MCF 10A (cell line): ENCODE data around the gene AFDN. TPM values are rescaled to one million over a fixed set of nuclear protein-coding genes. Genes with fewer than 3 reads are reported as not detected.

Experiments
- BruUV-seq: library from RNA; stranded (reverse); fragments of 400-500 nt; replicated peaks from 2 replicates; lab custom pipeline; 2021; lab: Mats Ljungman, UMichigan
- CTCF ChIA-PET: fragments of 300-600 bp; sonication (Branson Sonifier 250); formaldehyde crosslinking; extraction: SDS; loops from one replicate; lab custom pipeline; 2021; ENCODE audit warnings: antibody characterized with exemption, inconsistent platforms; lab: Yijun Ruan, JAX
- POLR2A ChIA-PET: fragments of 300-600, 350-650 bp; sonication (Branson Sonifier 250); formaldehyde crosslinking; extraction: SDS; loops from one replicate; lab custom pipeline; 2020; ENCODE audit warnings: antibody characterized with exemption, inconsistent platforms; lab: Yijun Ruan, JAX
- DNase-seq: peaks from one replicate; pipeline ENCODE4 v3.0.0-alpha.2; 2018; ENCODE audit not compliant: unreplicated experiment
- H3K27ac Mint-ChIP-seq: one replicate; pipeline ENCODE4 v1.8.0; 2022; ENCODE audit warnings: mild to moderate bottlenecking, low read depth, mixed read lengths; ENCODE audit not compliant: unreplicated experiment
- H3K27me3 Mint-ChIP-seq: one replicate; pipeline ENCODE4 v1.8.0; 2022; ENCODE audit warnings: mixed read lengths; ENCODE audit not compliant: insufficient read depth, unreplicated experiment
- H3K36me3 Mint-ChIP-seq: one replicate; pipeline ENCODE4 v1.8.0; 2022; ENCODE audit warnings: mild to moderate bottlenecking, moderate library complexity, mixed read lengths; ENCODE audit not compliant: insufficient read depth, unreplicated experiment
- H3K4me1 Mint-ChIP-seq: one replicate; pipeline ENCODE4 v1.8.0; 2022; ENCODE audit warnings: mixed read lengths; ENCODE audit not compliant: insufficient read depth, unreplicated experiment
- H3K4me3 Mint-ChIP-seq: one replicate; pipeline ENCODE4 v1.8.0; 2022; ENCODE audit warnings: mild to moderate bottlenecking, moderate library complexity, mixed read lengths; ENCODE audit not compliant: unreplicated experiment
- H3K9me3 Mint-ChIP-seq: one replicate; pipeline ENCODE4 v1.8.0; 2022; ENCODE audit warnings: mixed read lengths; ENCODE audit not compliant: unreplicated experiment
- intact Hi-C: fragments of 100-400 bp; cut with micrococcal nuclease; formaldehyde crosslinking; loops from 2 replicates; pipeline ENCODE4 v1.14.1; 2022
- total RNA-seq: library from RNA; stranded (reverse); gene quantifications from 2 replicates; pipeline ENCODE4 v1.2.3, GENCODE V29; 2022
- TF ChIP-seq, protein P1 (sequence below): fragments of 200-600 bp; IDR thresholded peaks from one replicate; pipeline ENCODE4 v1.8.0; 2022; ENCODE audit warnings: antibody characterized with exemption, mild to moderate bottlenecking; ENCODE audit not compliant: unreplicated experiment

Gene AFDN
- total RNA-seq, 1 experiment from 2014 or later, result 115 TPM

DNA sequence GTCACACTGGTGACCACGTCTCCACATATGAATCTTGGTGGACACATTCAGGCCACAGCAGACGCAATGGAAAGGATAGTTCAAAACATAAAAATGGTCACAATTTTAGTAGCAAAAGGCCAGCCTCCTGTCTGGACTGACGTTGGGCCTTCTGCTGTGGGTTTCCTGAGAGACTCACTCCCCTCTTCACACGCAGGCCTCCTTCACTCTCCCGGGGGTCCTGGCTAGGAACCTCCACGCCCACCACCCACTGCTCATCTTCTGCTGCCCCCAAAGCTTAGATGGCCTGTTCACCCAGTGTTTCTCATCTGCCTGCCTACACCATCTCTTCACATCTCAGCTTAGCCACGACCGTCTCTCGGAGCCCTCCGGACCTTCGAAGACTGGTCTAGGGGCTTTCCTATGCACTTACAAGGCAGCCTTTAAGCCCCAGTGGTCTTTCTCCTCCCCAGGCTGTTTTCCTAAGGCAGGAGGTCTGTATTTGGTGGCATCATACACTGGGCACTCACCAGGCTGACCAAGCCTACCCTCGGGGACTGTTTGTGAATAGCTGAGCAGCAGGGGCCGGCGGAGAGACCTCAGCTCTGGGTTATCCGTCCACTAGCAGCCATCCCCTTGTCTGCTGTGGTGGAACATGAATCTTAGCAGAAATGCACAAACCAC lies 46.6 kb upstream of the AFDN start:
- BruUV-seq, result no TSS peak
- CTCF ChIA-PET, result interaction anchor here (0.5 kb wide), 1 partner anchor 25 kb away, joined by 3 read pairs; no protein-coding TSS in a partner anchor
- POLR2A ChIA-PET, result no interaction called here
- Mint-ChIP-seq H3K4me1 (no peaks in the 10 kb centered on the region), H3K4me3 (no peak overlapping the region), H3K27ac (no peak overlapping the region), H3K36me3 (no peaks in the 10 kb centered on the region), H3K27me3 (peaks cover 51% of the 10 kb centered on the region), H3K9me3 (no peaks in the 10 kb centered on the region)
- TF ChIP-seq, protein P1, sequence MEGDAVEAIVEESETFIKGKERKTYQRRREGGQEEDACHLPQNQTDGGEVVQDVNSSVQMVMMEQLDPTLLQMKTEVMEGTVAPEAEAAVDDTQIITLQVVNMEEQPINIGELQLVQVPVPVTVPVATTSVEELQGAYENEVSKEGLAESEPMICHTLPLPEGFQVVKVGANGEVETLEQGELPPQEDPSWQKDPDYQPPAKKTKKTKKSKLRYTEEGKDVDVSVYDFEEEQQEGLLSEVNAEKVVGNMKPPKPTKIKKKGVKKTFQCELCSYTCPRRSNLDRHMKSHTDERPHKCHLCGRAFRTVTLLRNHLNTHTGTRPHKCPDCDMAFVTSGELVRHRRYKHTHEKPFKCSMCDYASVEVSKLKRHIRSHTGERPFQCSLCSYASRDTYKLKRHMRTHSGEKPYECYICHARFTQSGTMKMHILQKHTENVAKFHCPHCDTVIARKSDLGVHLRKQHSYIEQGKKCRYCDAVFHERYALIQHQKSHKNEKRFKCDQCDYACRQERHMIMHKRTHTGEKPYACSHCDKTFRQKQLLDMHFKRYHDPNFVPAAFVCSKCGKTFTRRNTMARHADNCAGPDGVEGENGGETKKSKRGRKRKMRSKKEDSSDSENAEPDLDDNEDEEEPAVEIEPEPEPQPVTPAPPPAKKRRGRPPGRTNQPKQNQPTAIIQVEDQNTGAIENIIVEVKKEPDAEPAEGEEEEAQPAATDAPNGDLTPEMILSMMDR, result no peak
- DNase-seq, result no peak
- intact Hi-C loops, result no loop called here

DNA sequence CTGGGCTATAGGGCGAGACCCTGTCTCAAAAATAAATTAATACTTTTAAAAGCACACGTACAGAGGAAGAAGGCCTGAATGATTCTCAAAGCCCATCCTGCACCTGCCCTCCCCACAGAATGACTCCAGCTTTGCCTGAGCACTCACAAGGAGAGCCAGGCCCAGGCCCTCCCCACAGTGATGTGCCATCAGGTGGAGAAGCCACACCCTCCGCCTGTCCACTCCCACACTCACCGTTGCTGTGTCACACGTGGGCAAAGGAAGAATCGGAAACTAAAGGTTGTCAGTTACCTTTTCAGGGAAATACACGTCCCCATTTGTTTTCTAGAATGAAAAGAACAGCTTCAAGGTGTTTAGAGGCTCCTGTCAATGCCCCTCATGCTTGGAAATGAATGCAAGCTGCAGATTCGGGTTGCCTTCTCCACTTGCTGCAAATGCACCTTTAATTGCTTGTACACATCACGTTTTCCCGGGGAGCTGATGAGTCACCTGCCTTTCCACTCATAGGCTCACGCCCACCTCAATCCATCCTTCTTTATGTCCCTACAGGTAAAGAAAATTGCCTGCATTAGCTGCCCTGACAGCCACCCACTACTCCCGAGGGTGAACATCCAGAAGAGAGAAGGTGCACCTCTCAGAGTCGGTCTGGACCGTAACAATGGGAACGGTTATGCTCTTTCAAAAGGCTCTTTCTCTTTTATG lies 45.5 kb upstream of the AFDN start:
- DNase-seq, result peak; percentile 17
- ChIA-PET POLR2A (no interaction called here), CTCF (no interaction called here)
- no peaks in the 10 kb centered on the region for H3K36me3 Mint-ChIP-seq
- intact Hi-C loops, result no loop called here
- BruUV-seq, result no TSS peak
- no peak overlapping the region for H3K4me3 Mint-ChIP-seq
- no peak overlapping the region for H3K27ac Mint-ChIP-seq
- TF ChIP-seq, protein P1, result no peak
- H3K27me3 Mint-ChIP-seq, result peaks cover 40% of the 10 kb centered on the region
- H3K9me3 Mint-ChIP-seq, result no peaks in the 10 kb centered on the region
- no peaks in the 10 kb centered on the region for H3K4me1 Mint-ChIP-seq

DNA sequence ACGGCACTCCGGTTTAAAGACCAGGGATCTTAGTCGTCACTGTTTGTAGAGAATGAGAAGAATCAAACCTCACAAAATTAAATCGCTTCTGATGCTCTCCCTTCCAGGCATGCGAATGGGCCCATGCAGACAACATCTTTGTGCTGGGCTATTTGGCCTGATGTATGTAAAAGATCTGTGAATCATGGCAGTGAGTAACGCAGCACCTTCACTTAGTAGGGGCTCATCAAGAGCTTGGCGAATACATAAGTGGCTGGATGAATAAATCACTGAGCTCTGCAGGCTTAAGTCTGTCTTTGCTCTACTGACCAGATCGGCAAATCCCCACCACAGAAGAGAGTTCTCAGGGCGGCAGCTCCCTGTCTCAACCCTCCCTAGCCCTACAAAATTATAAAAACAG lies 44.8 kb upstream of the AFDN start:
- no peak for DNase-seq
- ChIA-PET POLR2A (no interaction called here), CTCF (no interaction called here)
- H3K27me3 Mint-ChIP-seq, result peaks cover 33% of the 10 kb centered on the region
- H3K4me3 Mint-ChIP-seq, result no peak overlapping the region
- no peaks in the 10 kb centered on the region for H3K9me3 Mint-ChIP-seq
- TF ChIP-seq, protein P1, result no peak
- intact Hi-C loops, result no loop called here
- no peaks in the 10 kb centered on the region for H3K36me3 Mint-ChIP-seq
- BruUV-seq, result no TSS peak
- H3K4me1 Mint-ChIP-seq, result peaks cover 2% of the 10 kb centered on the region
- H3K27ac Mint-ChIP-seq, result no peak overlapping the region

DNA sequence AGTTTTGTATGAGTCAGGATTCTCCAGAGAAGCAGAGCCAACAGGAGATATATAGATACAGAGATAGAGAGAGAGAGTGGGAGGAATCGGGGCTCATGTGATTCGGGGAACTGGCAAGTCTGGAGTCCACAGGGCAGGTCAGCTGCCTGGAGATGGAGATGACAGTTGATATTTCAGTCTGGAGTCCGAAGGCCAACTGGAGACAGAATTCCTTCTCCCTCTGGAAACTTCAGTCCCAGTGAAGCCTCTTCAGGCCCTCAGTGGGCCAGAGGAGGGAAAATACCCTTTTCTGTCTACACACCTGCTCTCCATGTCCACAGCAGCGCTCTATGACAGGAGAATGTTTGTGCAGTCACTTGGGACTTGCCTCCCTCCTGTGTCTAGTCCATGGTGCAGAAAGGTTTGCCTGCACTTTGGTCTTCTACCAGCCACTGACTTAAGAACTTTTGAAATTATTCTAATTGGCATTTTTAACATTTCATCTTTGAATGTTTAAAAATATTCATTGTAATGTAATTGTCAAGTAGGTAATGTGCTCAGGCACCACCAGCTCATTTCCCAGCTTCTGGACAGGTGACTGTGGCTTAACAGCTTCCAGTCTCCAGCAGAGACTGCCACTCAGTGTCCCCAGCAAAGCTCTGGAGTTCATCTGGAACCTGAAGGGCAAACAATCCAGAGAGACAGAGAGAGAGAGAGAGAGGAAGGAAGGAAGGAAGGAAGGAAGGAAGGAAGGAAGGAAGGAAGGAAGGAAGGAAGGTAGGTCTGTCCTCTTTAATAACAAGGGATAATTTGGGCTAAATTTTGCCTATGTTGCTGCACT lies 43.8 kb upstream of the AFDN start:
- H3K4me3 Mint-ChIP-seq, result no peak overlapping the region
- no peak overlapping the region for H3K27ac Mint-ChIP-seq
- ChIA-PET POLR2A (no interaction called here), CTCF (interaction anchor here (0.7 kb wide), 1 partner anchor 277 kb away, joined by 3 read pairs; no protein-coding TSS in a partner anchor)
- intact Hi-C loops, result no loop called here
- H3K36me3 Mint-ChIP-seq, result no peaks in the 10 kb centered on the region
- TF ChIP-seq, protein P1, result no peak
- BruUV-seq, result no TSS peak
- peaks cover 5% of the 10 kb centered on the region for H3K4me1 Mint-ChIP-seq
- H3K27me3 Mint-ChIP-seq, result peaks cover 23% of the 10 kb centered on the region
- DNase-seq, result no peak
- H3K9me3 Mint-ChIP-seq, result no peaks in the 10 kb centered on the region
